Measurements from ENCODE around the gene OR14J1. TPM values are rescaled to one million over a fixed set of nuclear protein-coding genes. Genes with fewer than 3 reads are reported as not detected.
"Not testable (repeated sequence)": the region's sequence is repeated elsewhere in the genome, so short reads cannot be mapped to it uniquely, and the experiment has no call there.

Gene OR14J1
- total and polyA plus RNA-seq, 9 donors: 0.34 TPM; not detected in 8

- intact Hi-C loops (cut with DNase I): no loop called here
- Histone ChIP-seq H3K27me3 (no peaks in the 10 kb centered on the region), H3K9me3 (no peaks in the 10 kb centered on the region), H3K27ac (no peak overlapping the region), H3K4me3 (no peak overlapping the region), H3K4me1 (ENCODE audit: insufficient read depth) (no peaks in the 10 kb centered on the region), H3K36me3 (no peaks in the 10 kb centered on the region)
- DNase-seq: no peak
- TF ChIP-seq EP300 (IDR thresholded peaks at IDR 0.05) (no peak), CTCF (IDR thresholded peaks at IDR 0.05) (no peak)
Observed at GRCh38 chr6:29332676-29333075, 31.2 kb downstream of the OR14J1 start.

- Histone ChIP-seq H3K27me3 (no peaks in the 10 kb centered on the region), H3K4me3 (no peak overlapping the region), H3K27ac (no peak overlapping the region), H3K9me3 (no peaks in the 10 kb centered on the region), H3K36me3 (no peaks in the 10 kb centered on the region), H3K4me1 (ENCODE audit: insufficient read depth) (no peaks in the 10 kb centered on the region)
- no peak for DNase-seq
- no peak for TF ChIP-seq CTCF (IDR thresholded peaks at IDR 0.05)
- no peak for TF ChIP-seq EP300 (IDR thresholded peaks at IDR 0.05)
- TF ChIP-seq POLR2A (IDR thresholded peaks at IDR 0.05): no peak
- WGBS, 3 donors: 74 to 82% (median 77%) methylated on average over 2 of the region's 2 CpGs
- intact Hi-C loops (cut with DNase I): no loop called here
Observed at GRCh38 chr6:29336269-29336668, 34.8 kb downstream of the OR14J1 start.

- intact Hi-C loops (cut with DNase I): no loop called here
- no peaks in the 10 kb centered on the region for H3K4me1 ChIP-seq (ENCODE audit: insufficient read depth)
- WGBS, 3 donors: 59 to 75% (median 66%) methylated on average over 3 of the region's 3 CpGs
Observed at GRCh38 chr6:29345380-29345779, 43.9 kb downstream of the OR14J1 start.

GRCh38 chr6:29349348-29349747 lies 47.8 kb downstream of the OR14J1 start:
- H3K4me1 ChIP-seq (ENCODE audit: insufficient read depth); H3K4me3 ChIP-seq; DNase-seq; intact Hi-C loops (cut with DNase I); H3K27me3 ChIP-seq; H3K9me3 ChIP-seq; H3K27ac ChIP-seq; H3K36me3 ChIP-seq: not testable (repeated sequence)
- WGBS, 3 donors: 88 to 94% (median 89%) methylated on average over 3 of the region's 3 CpGs

More at GRCh38 chr6:29345380-29345779, 43.9 kb downstream of the OR14J1 start:
- Histone ChIP-seq H3K27ac (no peak overlapping the region), H3K27me3 (no peaks in the 10 kb centered on the region), H3K9me3 (no peaks in the 10 kb centered on the region), H3K4me3 (no peak overlapping the region), H3K36me3 (no peaks in the 10 kb centered on the region)
- no peak for DNase-seq
- TF ChIP-seq EP300 (IDR thresholded peaks at IDR 0.05) (no peak), POLR2A (IDR thresholded peaks at IDR 0.05) (no peak), CTCF (IDR thresholded peaks at IDR 0.05) (no peak)

GRCh38 chr6:29354980-29355379 lies 53.5 kb downstream of the OR14J1 start:
- Histone ChIP-seq H3K36me3 (no peaks in the 10 kb centered on the region), H3K9me3 (no peaks in the 10 kb centered on the region), H3K27me3 (no peaks in the 10 kb centered on the region), H3K4me3 (no peak overlapping the region), H3K27ac (no peak overlapping the region), H3K4me1 (ENCODE audit: insufficient read depth) (no peaks in the 10 kb centered on the region)
- TF ChIP-seq POLR2A (IDR thresholded peaks at IDR 0.05): no peak
- TF ChIP-seq EP300 (IDR thresholded peaks at IDR 0.05): no peak
- TF ChIP-seq CTCF (IDR thresholded peaks at IDR 0.05): no peak
- intact Hi-C loops (cut with DNase I): no loop called here
- DNase-seq: no peak
